Mucosa of rectum (tissue), 2 donors: ENCODE data around the gene GRIA2.
"Not testable (repeated sequence)": the region's sequence is repeated elsewhere in the genome, so short reads cannot be mapped to it uniquely, and the experiment has no call there.

Source experiments
- H3K27ac ChIP-seq, 2 donors: one replicate each; pipeline ENCODE4 v1.7.0; 2013; ENCODE audit warnings: inconsistent platforms in 2 of 2, low read depth in 2 of 2, low read length in 2 of 2
- H3K27me3 ChIP-seq, 2 donors: one replicate each; pipeline ENCODE4 v1.7.0; 2013; ENCODE audit warnings: low read length in 2 of 2; ENCODE audit not compliant: control insufficient read depth in 2 of 2, insufficient read depth in 2 of 2
- H3K36me3 ChIP-seq, 2 donors: one replicate each; pipeline ENCODE4 v1.7.0; 2013; ENCODE audit warnings: low read length in 2 of 2; ENCODE audit not compliant: control insufficient read depth in 2 of 2, insufficient read depth in 2 of 2
- H3K4me1 ChIP-seq, 2 donors: one replicate each; pipeline ENCODE4 v1.7.0; 2013; ENCODE audit warnings: low read length in 2 of 2, mild to moderate bottlenecking in 1 of 2; ENCODE audit not compliant: control insufficient read depth in 2 of 2, insufficient read depth in 2 of 2
- H3K4me3 ChIP-seq, 2 donors: one replicate each; pipeline ENCODE4 v1.7.0; 2013; ENCODE audit warnings: low read length in 2 of 2
- H3K9ac ChIP-seq, 2 donors: one replicate each; pipeline ENCODE4 v1.7.0; 2013; ENCODE audit warnings: low read length in 2 of 2, low read depth in 1 of 2, mild to moderate bottlenecking in 1 of 2
- H3K9me3 ChIP-seq, 2 donors: one replicate each; pipeline ENCODE4 v1.7.0; 2013; ENCODE audit warnings: low read length in 2 of 2; ENCODE audit not compliant: control insufficient read depth in 2 of 2
- donor health status: healthy.
- donor health status: Normal muscosa, but diverticular disease.

Gene GRIA2

DNA sequence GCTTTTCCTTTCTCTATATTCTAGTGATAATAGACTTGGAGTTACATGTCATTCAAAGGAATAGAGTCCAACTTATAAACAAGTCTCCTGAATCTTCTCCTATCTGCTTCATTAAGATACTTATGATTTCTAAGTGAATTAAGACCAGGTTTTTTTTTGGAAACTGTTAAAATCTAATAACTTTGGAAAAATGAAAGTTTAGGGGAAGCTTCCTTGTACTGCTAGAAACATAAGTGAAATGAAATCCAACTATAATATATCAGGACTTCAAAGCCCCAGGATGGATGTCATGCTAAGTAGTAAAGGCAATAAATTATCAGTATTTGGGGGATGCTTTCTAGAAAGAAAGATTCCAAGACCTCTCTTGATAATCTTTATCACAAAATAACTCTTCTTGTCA is 24.8 kb downstream of the GRIA2 start:
- Histone ChIP-seq H3K9me3 (no peaks in the 10 kb centered on the region), H3K36me3 (no peaks in the 10 kb centered on the region), H3K27me3 (no peaks in the 10 kb centered on the region), H3K9ac (no peak overlapping the region), H3K4me1 (no peaks in the 10 kb centered on the region), H3K27ac (no peak overlapping the region), H3K4me3 (no peak overlapping the region)

DNA sequence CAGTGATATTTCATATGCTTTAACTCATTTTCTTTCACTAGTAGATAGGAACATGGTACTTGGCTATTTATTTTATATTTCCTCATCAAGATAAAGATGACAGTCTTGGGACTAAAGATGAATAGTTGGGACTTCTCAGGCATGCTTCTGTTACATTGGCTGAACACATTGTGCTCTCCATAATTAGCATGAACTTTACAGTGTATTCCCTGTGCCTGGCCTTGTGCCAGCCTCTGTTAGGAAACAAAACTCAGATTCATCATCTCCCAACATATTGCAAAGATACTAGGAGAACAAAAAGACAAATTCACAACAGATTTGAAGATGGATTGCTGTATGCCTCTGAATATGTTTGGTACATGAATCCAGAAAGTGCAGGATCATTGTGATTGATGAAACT is 26.4 kb downstream of the GRIA2 start:
- Histone ChIP-seq H3K4me1 (no peaks in the 10 kb centered on the region), H3K27ac (no peak overlapping the region), H3K27me3 (no peaks in the 10 kb centered on the region), H3K4me3 (no peak overlapping the region), H3K9ac (no peak overlapping the region), H3K9me3 (no peaks in the 10 kb centered on the region), H3K36me3 (no peaks in the 10 kb centered on the region)

- H3K36me3 ChIP-seq, H3K9ac ChIP-seq, H3K9me3 ChIP-seq, H3K4me1 ChIP-seq, H3K4me3 ChIP-seq, H3K27ac ChIP-seq, H3K27me3 ChIP-seq: not testable (repeated sequence)
Measured at GRCh38 chr4:157258165-157258564, 37.6 kb downstream of the GRIA2 start.

- H3K36me3 ChIP-seq = no peaks in the 10 kb centered on the region
- no peak overlapping the region for H3K9ac ChIP-seq
- no peaks in the 10 kb centered on the region for H3K4me1 ChIP-seq
- no peaks in the 10 kb centered on the region for H3K27me3 ChIP-seq
- no peak overlapping the region for H3K27ac ChIP-seq
- no peaks in the 10 kb centered on the region for H3K9me3 ChIP-seq
- no peak overlapping the region for H3K4me3 ChIP-seq
Measured at GRCh38 chr4:157265281-157265680, 44.8 kb downstream of the GRIA2 start.

GRCh38 chr4:157270108-157270507 is 49.6 kb downstream of the GRIA2 start:
- Histone ChIP-seq H3K27me3 (no peaks in the 10 kb centered on the region), H3K27ac (no peak overlapping the region), H3K9ac (no peak overlapping the region), H3K36me3 (no peaks in the 10 kb centered on the region), H3K4me1 (no peaks in the 10 kb centered on the region), H3K4me3 (no peak overlapping the region), H3K9me3 (no peaks in the 10 kb centered on the region)

- Histone ChIP-seq H3K4me3 (no peak overlapping the region), H3K27me3 (no peaks in the 10 kb centered on the region), H3K9me3 (no peaks in the 10 kb centered on the region), H3K9ac (no peak overlapping the region), H3K4me1 (no peaks in the 10 kb centered on the region), H3K36me3 (no peaks in the 10 kb centered on the region), H3K27ac (no peak overlapping the region)
Measured at GRCh38 chr4:157270552-157270951, 50.0 kb downstream of the GRIA2 start.

DNA sequence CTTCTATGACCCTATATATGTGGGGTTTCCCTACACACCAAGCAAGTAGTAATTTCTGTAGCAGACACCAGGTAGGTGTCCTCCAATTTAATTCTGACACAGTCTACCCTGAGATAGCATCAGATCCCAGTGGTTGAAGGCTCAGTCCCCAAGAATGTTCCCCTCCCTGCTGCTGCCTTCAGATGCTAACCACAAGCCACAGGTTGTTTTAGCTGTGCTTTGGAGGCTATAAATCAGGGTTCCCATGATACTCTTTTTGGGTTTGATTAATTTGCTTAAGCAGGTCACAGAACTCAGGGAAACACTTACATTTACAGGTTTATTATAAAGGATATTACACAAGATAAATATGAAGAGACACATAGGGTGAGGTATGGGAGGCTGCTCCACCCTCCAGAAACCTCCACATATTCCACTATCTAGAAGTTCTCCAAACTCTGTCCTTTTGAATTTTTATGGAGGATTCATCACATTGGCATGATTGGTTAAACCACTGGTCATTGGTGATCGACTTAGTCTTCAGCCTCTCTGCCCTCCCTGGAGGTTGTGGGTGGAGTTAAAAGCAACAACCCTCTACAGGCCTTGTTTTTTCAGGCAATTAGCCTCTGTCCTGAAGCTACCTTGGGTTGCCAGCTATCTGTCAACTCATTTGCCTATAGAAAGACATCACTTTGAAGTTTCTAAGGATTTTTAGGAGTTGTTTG is 50.8 kb downstream of the GRIA2 start:
- Histone ChIP-seq H3K9me3 (no peaks in the 10 kb centered on the region), H3K27me3 (no peaks in the 10 kb centered on the region), H3K4me3 (no peak overlapping the region), H3K9ac (no peak overlapping the region), H3K27ac (no peak overlapping the region), H3K36me3 (no peaks in the 10 kb centered on the region), H3K4me1 (no peaks in the 10 kb centered on the region)

DNA sequence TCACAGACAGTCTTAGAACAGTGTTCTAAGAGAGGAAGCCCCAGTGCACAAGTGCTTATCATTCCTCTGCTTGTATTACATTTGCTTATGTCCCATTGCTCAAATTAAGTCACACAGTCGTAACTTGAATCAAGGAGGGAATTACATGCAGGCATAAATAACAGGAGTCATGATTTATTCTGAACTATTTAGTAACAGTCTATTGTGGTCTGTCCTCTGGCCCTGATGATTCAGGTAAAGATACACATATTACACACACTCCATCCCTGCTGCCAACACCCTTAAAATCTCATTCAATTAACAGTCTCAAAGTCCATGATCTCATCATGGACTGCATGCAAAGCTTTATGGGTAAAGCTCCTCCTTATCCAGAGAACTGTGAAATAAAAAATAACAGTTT is 60.1 kb downstream of the GRIA2 start:
- Histone ChIP-seq H3K27me3 (no peaks in the 10 kb centered on the region), H3K4me3 (no peak overlapping the region), H3K36me3 (no peaks in the 10 kb centered on the region), H3K4me1 (no peaks in the 10 kb centered on the region), H3K9ac (no peak overlapping the region), H3K9me3 (no peaks in the 10 kb centered on the region), H3K27ac (no peak overlapping the region)

DNA sequence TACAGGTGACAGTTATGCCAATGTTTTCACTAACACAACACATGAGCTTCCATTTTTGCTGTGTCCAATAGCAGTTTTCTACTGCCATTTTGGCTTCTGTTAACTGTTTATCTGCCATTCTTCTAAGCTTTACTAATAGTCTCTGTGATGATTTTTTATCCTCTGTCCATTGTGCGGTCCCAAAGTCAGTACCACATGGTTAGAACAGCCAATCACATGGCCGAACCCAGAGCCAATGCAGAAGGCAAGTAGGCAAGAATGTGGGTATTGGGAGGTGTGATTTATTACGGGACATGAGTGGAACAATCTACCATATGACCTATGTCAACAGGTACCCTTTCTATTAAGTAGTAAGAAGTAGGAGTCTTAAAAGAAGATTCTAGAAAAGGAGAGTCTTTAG is 61.5 kb downstream of the GRIA2 start:
- H3K9ac ChIP-seq = no peak overlapping the region
- H3K4me1 ChIP-seq = no peaks in the 10 kb centered on the region
- no peaks in the 10 kb centered on the region for H3K27me3 ChIP-seq
- no peaks in the 10 kb centered on the region for H3K36me3 ChIP-seq
- H3K4me3 ChIP-seq = no peak overlapping the region
- H3K9me3 ChIP-seq = no peaks in the 10 kb centered on the region
- no peak overlapping the region for H3K27ac ChIP-seq

DNA sequence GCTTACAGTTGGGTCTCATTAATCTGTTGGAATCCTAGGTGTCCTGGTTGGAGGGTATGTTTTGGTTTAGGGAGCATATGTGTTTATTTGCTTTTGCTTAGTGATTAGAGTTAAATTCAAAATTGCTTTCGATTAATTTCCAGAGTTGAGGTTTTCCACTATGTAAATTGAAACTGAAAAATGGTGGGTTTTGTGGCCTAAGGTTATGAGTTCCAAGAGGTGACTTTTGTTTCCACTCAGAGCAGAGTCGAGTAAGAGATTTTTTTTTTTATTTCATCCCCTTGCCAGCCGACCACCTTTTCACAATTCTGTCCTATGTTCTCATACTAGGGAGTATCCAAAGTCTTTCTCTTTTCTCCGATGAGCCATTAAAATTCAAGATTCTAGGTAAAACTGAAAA is 66.9 kb downstream of the GRIA2 start:
- Histone ChIP-seq H3K27me3 (no peaks in the 10 kb centered on the region), H3K4me3 (no peak overlapping the region), H3K9ac (no peak overlapping the region), H3K4me1 (no peaks in the 10 kb centered on the region), H3K9me3 (no peaks in the 10 kb centered on the region), H3K36me3 (no peaks in the 10 kb centered on the region), H3K27ac (no peak overlapping the region)

GRCh38 chr4:157290622-157291021 is 70.1 kb downstream of the GRIA2 start:
- H3K4me3 ChIP-seq = no peak overlapping the region
- no peaks in the 10 kb centered on the region for H3K36me3 ChIP-seq
- no peaks in the 10 kb centered on the region for H3K27me3 ChIP-seq
- no peaks in the 10 kb centered on the region for H3K9me3 ChIP-seq
- H3K9ac ChIP-seq = no peak overlapping the region
- H3K4me1 ChIP-seq = no peaks in the 10 kb centered on the region
- H3K27ac ChIP-seq = no peak overlapping the region
